Measurements from ENCODE around the gene SASH1.

Gene SASH1

DNA sequence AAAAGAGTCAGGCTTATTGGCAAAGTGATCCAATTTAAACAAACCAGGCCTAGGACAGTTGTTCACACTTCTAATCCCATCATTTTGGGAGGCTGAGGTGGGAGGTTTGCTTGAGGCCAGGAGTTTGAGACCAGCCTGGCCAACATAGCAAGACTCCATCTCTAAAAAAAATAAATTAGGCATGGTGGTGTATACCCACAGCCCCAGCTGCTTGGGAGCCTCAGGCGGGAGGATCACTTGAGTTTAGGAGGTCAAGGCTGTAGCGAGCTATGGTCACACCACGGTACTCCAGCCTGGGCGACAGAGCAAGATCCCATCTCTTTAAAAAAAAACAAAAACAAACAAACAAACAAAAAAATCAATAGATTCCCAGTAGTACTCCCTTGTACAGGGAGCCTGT lies 86.8 kb downstream of the SASH1 start:
- DNase-seq (ENCODE audit: extremely low read depth in 1 of 2, low read depth in 1 of 2) = no peak

DNA sequence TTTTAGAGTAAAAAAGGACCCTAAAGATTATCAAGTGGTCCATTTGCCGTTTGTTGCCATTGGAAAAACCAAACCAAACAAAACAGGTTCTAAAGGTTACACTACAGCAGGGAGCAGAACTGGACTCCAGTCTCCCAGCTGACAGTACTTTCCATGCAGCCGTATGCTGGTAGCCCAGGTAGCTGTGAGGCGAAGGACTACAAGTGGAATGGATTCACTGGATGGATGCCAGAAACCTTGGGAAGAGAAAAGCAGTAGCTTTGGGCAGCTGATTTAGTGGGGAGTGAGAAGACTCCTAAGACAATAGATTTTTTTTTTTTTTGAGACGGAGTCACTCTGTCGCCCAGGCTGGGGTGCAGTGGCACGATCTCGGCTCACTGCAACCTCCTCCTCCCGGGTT lies 88.3 kb downstream of the SASH1 start:
- DNase-seq (ENCODE audit: extremely low read depth in 1 of 2, low read depth in 1 of 2) = no peak

DNA sequence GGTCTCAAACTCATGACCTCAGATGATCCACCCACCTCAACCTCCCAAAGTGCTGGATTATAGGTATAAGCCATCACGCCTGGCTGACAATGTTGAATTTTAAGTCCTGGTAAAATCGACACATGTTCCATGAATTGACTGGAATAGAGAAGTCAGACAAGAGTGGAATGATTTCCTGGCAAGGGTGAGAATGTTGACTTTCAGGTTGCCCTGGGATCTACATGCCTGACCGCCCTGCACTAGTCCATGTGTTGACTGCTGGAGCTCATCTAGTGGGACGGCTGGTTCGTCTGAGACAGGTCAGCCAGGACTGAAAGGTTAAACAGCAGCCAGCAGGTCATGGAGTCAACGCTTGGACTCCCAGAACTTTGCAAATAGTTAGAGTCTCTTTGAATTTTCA lies 88.8 kb downstream of the SASH1 start:
- DNase-seq (ENCODE audit: extremely low read depth in 1 of 2, low read depth in 1 of 2) = no peak

DNA sequence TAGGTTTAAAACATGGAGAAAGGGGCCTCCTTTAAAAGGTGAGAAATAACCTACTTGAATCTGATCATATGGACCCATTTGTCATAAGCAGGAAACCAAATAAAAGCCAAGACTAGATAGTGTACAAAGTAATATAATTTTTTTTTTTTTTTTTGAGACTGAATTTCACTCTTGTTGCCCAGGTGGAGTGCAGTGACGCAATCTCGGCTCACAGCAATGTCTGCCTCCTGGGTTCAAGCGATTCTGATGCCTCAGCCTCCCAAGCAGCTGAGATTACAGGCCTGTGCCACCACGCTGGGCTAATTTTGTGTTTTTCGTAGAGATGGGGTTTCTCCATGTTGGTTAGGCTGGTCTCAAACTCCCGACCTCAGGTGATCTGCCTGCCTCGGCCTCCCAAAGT lies 89.2 kb downstream of the SASH1 start:
- DNase-seq (ENCODE audit: extremely low read depth in 1 of 2, low read depth in 1 of 2) = no peak

DNA sequence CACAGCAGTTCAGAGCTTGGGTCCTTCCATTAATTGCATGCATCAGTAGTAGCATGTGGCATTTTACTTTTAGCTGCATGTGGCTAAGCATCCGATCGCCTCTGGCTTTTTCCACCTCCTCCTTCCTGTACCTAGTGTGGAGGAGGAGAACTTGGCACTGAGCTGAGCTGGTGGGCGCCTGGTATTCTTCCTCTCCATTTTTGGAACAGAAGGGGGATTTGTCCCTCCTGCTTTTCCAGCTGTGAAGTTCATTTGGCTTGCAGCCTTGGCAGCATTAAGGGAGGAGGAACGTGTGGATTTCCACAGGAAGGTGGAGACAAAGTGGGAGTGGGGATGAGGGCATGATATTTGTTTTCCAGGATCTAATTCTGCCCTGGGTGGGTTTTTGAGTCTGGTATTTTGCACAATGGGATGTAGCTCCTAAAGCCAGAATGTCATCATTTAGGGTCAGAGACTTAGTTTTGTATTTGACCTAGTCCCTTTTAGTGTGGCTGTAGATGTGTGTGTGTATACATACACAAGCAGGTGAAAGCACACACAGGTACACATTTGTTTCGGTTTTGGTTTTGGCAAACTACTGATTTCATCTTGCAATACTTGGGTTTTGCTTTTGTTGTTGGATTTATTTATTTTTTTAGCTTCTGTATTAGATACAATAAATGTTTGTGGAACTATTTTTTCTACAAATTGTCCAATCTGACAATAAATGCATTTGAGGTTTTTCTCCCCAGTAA lies 90.0 kb downstream of the SASH1 start:
- no peak for DNase-seq (ENCODE audit: extremely low read depth in 1 of 2, low read depth in 1 of 2)

DNA sequence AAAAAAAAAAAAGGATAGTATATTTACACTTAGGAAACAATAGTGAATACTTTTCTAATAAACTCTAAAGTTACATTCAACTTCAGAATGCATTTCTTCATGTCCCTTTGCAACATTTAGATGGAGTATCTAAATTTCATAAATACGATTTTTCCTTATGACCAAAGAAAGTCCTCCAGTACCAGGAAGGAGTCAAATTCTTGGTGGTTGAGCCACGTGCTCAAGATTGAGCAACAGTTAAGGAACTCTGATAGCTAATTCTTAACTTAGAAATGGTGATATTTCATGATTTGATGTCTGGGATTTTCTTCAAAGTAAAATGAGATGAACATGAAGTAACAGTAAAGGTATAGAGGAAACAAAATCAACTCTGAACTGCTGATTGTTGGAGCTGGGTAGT lies 92.7 kb downstream of the SASH1 start:
- no peak for DNase-seq (ENCODE audit: extremely low read depth in 1 of 2, low read depth in 1 of 2)

DNA sequence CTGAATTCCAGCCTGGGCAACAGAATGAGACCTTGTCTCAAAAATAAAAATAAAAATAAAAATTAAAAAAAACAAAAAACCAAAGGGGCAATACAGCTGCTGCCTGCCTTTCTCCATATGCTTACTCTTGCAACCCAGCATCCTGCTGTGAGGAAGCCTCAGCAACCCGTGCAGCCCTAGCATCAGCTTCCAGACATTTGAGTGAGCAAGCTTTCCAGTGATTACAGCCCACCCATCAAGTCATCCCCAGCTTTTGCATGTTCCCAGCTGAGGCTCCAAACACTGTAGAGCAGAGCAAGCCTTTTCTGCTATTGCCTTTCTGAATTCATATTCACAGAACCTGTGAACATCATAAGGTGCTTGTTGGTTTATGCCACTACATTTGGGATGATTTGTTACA lies 93.8 kb downstream of the SASH1 start:
- no peak for DNase-seq (ENCODE audit: extremely low read depth in 1 of 2, low read depth in 1 of 2)

DNA sequence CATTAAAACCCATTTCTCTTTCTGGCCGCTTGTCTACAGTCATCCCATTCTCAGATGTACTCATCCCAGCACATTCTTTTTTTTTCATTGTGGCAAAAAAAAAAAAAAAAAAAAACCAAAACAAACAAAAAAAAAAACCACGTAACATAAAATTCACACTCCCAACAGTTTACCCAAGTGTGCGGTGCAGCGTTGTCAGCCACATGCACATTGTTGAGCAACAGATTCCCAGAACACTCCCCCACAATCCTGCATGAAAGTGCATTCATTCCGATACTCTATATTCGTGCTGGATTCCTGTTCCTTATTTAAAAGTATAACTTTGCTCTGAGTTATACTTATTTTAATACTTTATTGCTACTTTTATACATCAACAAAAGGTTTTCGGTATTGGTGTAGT lies 96.0 kb downstream of the SASH1 start:
- no peak for DNase-seq (ENCODE audit: extremely low read depth in 1 of 2, low read depth in 1 of 2)

DNA sequence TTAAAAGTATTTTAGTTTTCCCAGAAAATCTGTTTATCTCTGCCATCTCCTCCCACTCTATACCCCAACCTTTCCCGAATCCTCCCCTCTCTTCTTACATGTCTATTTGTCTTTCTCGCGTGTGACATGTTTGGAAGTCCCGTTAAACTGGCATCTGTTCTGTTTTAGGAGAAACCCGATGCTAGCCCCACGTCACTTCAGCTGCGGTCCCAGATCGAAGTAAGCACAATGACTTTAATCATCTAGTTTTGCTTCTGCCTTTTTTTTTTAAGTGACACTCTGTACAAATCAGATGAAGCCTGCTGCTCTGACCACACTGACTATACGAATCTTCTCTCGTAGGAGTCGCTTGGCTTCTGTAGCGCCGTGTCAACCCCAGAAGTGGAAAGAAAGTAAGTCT lies 97.4 kb downstream of the SASH1 start:
- DNase-seq (ENCODE audit: extremely low read depth in 1 of 2, low read depth in 1 of 2) = no peak

DNA sequence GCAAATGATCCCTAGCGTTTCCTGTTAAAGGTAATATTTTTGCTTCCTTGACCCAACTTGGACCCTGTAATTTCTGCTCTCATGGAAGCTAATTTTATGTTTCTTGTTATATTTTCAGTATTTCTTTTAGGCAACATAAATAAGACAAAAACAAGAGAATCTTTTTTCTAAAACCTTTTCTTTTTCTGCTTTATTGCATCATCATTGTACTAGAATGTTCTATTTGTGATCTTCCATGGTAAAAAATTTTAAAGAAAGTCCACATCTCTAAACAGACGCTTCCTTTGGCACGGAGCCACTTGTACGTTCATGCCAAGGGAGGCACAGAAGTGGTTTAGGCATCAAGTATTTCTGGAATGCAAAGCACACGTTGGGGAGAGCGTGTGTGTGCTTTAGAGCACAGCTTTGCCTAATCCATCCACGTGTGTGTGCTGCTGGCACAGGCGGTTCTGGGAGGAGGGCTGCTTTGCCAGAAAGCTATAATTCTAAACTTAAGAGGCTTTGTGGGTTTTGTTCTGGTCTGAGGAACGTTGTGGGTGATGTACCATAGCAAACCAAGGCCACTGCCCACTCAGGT lies 98.3 kb downstream of the SASH1 start:
- DNase-seq (ENCODE audit: extremely low read depth in 1 of 2, low read depth in 1 of 2) = no peak

DNA sequence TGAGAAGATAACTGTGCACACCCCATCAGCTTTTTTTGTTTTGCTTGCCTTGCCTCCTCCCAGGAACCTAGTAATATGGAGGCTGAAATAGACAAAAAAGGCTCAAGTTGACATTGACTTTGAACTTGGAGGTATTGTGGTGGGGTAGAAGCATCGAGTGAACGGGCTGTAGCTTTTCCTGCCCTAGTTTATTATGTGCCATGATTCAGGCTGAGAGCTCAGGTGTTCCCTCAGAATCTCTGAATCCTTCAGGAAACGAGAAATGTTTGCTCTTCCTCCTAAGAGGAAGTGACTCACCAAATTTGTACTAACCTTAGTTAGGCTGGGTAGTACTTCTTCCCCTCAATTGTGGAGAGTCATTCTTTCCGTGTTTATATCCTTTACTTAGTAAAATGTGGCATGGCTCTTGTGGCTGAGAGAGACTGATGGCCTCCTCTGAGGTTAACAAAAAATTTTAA lies 98.8 kb downstream of the SASH1 start:
- no peak for DNase-seq (ENCODE audit: extremely low read depth in 1 of 2, low read depth in 1 of 2)

DNA sequence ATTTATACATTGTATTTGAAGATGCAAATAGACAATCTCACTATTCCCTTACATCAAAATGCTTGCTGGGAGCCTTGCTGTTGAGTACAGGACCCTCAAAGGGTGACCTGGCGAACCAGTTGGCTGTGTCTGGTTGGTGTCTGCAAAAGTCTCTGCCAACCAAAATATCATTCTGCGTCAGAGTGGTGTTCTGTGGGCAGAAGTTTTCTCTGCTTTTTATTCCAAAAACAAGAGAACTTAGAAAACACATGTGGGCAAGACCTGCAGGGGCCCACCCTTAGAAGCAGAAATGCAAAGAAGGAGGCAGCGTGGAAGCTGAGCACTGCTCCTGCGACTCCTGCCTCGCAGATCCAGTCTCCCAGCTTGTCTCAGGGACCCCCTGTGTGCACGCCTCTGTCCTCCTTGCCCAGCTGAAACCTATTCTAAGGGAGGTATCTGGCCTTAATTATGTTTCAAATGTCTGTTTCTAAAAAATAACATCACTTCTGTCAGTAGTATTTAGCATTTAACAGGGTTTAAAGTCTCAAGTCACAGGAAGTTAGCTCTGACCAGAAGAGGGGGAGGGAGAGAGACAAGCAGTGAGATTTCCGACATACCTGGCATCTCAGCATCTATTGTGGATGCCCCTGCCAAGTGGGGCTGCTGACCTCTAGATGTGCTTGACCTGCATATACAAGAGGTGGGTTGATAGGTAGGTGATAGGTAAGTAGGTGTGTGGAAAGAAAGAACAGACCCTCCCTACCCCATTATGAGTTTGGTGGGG lies 101.3 kb downstream of the SASH1 start:
- no peak for DNase-seq (ENCODE audit: extremely low read depth in 1 of 2, low read depth in 1 of 2)

DNA sequence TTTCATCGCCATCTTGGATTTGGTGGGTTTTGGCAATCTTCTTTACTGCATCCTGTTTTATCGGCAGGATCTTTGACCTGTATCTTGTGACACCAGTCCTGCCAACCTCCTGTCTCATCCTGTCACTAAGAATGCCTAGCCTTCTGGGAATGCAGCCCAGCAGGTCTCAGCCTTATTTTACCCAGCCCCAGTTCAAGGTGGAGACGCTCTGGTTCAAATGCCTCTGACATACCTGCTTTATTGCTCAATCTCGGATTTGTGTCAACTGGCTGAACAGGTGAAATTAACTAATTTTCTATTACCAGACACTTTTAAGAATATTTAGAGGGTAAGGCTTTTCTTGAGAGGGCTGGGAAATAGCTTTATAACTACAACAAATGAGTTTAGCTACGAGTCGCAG lies 102.5 kb downstream of the SASH1 start:
- no peak for DNase-seq (ENCODE audit: extremely low read depth in 1 of 2, low read depth in 1 of 2)

DNA sequence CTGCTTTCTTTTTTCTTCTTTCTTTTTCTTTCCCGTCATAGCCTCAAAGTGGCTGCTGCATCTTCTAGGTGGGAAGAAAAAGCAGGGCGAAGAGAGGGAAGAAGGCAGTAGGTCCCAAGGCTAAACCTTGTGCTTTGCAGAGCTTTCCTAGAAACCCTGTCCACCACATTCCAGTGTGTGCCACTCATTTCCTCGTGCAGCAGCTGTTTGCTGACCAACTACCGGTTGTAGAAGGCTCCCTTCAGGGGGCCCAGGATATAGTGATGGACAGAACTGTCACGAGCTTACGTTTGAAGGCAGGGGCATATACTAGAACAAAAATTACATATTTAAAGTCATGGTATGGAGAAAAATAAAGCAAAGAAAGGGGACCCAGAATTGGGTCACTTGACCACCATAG lies 103.0 kb downstream of the SASH1 start:
- DNase-seq (ENCODE audit: extremely low read depth in 1 of 2, low read depth in 1 of 2) = no peak

DNA sequence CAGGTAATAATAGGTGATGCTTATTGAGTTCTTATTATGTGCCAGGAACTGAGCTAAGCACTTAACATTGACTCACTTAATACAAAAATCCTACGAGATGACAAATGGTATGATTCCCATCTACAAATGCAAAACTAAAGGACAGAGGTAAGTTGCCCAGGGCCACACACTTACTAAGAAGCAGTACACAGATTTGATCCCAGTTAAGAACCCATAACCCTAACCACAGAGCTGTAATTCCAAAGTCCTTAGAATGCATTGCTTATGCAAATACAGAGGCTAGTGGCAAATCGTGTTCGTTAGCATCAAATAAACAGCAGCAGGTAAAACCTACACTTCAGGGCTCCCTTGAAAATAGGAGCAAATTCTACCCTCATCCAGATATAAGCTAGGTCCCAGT lies 104.0 kb downstream of the SASH1 start:
- no peak for DNase-seq (ENCODE audit: extremely low read depth in 1 of 2, low read depth in 1 of 2)

DNA sequence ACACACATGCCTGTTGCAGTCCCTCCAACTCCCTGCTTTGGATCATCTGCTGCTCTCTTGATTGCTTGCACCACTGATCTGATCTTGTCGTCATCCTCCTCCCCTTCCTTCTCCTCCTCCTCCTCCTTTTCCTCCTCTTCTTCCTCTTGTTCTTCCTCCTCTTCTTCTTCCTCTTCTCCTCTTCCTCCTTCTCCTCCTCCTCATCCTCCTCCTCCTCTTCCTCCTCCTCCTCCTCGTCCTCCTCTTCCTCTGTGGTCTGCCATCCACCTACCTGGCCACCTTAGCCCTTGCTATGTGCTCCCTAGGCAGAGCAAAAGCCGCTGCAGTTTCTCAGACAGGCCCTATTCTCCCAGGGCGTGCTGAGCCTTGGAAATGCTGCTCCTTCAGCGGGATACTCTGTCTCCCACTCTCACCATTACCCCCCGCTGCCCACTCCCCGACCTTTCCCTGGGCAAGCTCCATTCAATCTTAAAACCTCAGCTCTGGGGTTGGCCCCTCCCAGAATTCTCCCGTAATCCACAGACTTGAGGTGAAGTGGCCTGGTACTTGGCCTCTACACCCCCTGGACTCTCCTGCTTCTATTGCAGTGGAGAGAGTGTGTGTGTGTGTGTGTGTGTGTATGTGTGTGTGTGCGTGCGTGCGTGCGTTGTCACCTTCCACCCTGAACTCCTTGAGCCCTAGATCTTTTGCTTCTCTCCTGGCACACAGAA lies 105.0 kb downstream of the SASH1 start:
- no peak for DNase-seq (ENCODE audit: extremely low read depth in 1 of 2, low read depth in 1 of 2)

DNA sequence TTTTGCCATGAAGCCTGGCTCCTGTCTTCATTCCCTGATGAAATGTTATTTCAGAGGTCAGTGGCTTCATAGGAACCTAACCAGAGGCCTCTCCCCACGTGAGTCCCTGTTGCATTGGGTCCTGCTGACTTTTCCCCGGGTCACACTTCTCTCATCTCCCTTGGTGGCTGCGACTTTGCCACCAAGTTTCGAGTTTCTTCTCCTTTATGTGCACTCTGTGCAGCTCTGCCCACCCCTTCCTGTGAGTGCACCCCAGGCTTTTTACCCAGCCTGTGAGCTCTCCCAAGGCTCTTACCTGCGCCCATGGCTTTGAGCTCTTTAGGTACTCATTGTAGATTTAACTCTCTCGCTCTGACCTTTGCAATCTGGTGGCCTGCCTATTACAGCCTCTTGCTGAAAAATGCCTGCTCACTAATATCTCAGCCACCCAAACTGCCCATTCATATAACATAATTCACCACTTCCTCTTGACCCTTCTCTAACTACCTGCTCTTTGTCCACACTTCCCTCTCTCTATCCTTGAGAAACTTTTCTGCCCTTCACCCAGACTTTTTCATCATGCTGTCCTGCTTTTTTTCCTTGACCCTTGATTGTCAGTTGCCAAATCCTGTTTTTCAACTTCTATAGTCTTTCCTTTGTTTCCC lies 105.9 kb downstream of the SASH1 start:
- DNase-seq (ENCODE audit: extremely low read depth in 1 of 2, low read depth in 1 of 2) = no peak

DNA sequence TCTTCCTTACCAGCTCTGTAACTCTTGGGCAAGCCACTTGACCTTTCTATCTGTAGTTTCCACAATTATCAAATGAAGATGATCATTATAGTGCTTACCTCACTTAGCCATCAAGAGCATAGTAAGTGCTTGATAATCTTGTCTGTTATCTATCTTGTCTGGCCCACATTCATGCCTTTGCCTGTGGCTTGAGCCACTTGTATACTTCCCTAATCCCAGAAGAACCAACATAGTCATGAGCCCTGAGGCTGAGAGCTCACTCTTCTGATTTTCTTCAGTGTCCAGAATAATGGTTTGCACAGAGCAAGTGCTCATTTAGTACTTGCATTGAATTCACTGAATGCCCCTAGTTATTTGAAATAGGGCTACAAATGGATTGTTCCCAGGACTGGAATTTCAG lies 108.2 kb downstream of the SASH1 start:
- no peak for DNase-seq (ENCODE audit: extremely low read depth in 1 of 2, low read depth in 1 of 2)

DNA sequence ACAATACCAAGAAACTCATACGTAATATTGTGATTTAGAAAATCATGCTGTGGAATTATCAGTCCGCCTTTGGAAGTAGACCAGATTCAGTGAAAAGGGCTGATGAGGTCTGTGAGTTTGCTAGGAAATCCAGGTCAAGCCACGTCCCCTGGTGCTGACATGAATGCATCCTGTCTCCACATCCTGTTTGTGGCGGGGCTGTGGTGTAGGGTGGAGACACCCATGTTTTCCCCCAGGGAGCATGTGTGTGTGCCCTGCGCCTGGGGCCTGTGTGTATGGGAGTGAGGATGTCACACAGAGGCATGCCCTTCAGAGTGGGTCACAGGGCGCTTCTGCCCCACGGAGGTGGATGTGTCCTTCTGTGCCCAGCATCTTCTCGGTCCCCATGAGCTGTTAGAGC lies 109.1 kb downstream of the SASH1 start:
- no peak for DNase-seq (ENCODE audit: extremely low read depth in 1 of 2, low read depth in 1 of 2)

DNA sequence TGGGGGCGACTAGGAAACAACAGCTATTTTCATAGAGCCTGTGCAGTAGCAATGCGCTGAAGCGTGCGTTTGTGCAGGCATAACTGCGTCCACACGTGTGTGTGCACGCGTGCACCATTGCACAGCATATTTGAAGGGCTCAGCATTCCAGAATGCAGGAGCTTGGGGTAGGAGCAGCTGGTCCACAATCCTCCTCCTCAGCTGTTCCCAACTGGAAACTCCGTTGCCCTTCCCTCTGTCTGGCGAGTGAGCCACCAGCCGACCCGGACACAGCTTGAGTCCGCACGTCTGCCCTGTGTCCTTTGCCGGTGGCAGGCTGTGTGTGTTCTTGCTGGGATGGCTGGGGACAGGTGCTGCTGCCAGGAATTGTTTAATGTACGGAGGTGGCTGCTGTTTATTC lies 110.2 kb downstream of the SASH1 start:
- no peak for DNase-seq (ENCODE audit: extremely low read depth in 1 of 2, low read depth in 1 of 2)

DNA sequence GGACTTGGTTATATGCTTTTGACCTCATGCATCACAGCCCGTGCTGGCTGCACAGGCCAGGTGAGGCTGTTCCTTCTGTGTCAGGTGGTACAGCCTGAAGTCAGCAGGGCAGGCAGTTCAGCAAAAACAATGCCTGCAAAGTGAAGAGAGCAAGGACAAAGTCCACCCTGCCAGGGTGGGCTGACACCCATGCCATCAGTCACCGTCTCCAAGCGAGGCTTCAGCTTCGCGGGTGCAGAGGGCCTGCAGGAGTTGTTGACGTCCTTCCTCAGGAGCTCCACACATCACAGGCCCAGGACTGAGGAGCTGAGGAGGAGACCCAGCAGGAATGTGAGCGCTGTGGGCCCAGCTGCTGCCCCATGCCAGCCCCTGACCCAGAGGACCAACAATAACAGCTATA lies 111.3 kb downstream of the SASH1 start:
- DNase-seq (ENCODE audit: extremely low read depth in 1 of 2, low read depth in 1 of 2) = no peak

Measured in stimulated activated CD8-positive, alpha-beta memory T cell treated with anti-CD3 and anti-CD28 coated beads, Interleukin-7, amount 100 ng/mL, for 48 hours (primary cell).